CD4-positive, alpha-beta T cell (primary cell): ENCODE results near the gene ZRANB3. TPM values are rescaled to one million over a fixed set of nuclear protein-coding genes. Genes with fewer than 3 reads are reported as not detected.

Experiments
- ATAC-seq: fragments of 200-7000 bp; cut with Tn5 transposase; one replicate; pipeline ENCODE4 v1.10.0; 2022; ENCODE audit warnings: mild to moderate bottlenecking; ENCODE audit not compliant: poor library complexity
- CTCF ChIA-PET: fragments of 350-600 bp; sonication (Branson Sonifier 250); formaldehyde crosslinking; loops from one replicate; lab custom pipeline; 2021; ENCODE audit warnings: antibody characterized with exemption, inconsistent platforms; lab: Charles Lee
- POLR2A ChIA-PET: fragments of 350-600 bp; sonication (Branson Sonifier 250); formaldehyde crosslinking; loops from one replicate; lab custom pipeline; 2021; ENCODE audit warnings: antibody characterized with exemption, inconsistent platforms; lab: Charles Lee
- DNase-seq, 14 experiments: peaks; one replicate each; pipeline ENCODE4 v3.0.0-alpha.2; 2013 to 2020; ENCODE audit warnings: mixed read lengths in 2 of 14
- H3K27ac ChIP-seq, 2 donors: one replicate each; pipeline versions ENCODE4 v1.5.1 to v1.7.0; 2013; ENCODE audit warnings: low read length in 2 of 2, low read depth in 1 of 2, mild to moderate bottlenecking in 1 of 2
- H3K27me3 ChIP-seq, 2 experiments: 1 replicate in 1 of 2; 2 replicates in 1 of 2; pipeline versions ENCODE4 v1.6.1 to v1.7.0; 2013; ENCODE audit warnings: low read length in 2 of 2, control low read depth in 1 of 2, mild to moderate bottlenecking in 1 of 2, moderate library complexity in 1 of 2; ENCODE audit not compliant: insufficient read depth in 2 of 2, control insufficient read depth in 1 of 2
- H3K36me3 ChIP-seq: one replicate; pipeline ENCODE4 v1.6.1; 2013; ENCODE audit warnings: low read length, control low read depth; ENCODE audit not compliant: insufficient read depth
- H3K4me1 ChIP-seq: one replicate; pipeline ENCODE4 v1.6.1; 2013; ENCODE audit warnings: low read length, control low read depth; ENCODE audit not compliant: insufficient read depth
- H3K4me3 ChIP-seq: one replicate; pipeline ENCODE4 v1.5.1; 2013; ENCODE audit warnings: mild to moderate bottlenecking, low read length, moderate library complexity
- H3K9me3 ChIP-seq, 2 experiments: 1 replicate in 1 of 2; 2 replicates in 1 of 2; pipeline versions ENCODE4 v1.6.1 to v1.7.0; 2013; ENCODE audit warnings: low read length in 2 of 2, mild to moderate bottlenecking in 2 of 2, control low read depth in 1 of 2, moderate library complexity in 1 of 2; ENCODE audit not compliant: control insufficient read depth in 1 of 2, insufficient read depth in 1 of 2
- H3K27ac Mint-ChIP-seq: one replicate; pipeline ENCODE4 v1.8.0; 2020; ENCODE audit warnings: mixed read lengths
- H3K27me3 Mint-ChIP-seq: one replicate; pipeline ENCODE4 v1.8.0; 2021; ENCODE audit warnings: mixed read lengths
- H3K36me3 Mint-ChIP-seq: one replicate; pipeline ENCODE4 v1.8.0; 2021; ENCODE audit warnings: low read depth, mixed read lengths
- H3K4me1 Mint-ChIP-seq: one replicate; pipeline ENCODE4 v1.8.0; 2021; ENCODE audit warnings: low read depth, mixed read lengths
- H3K4me3 Mint-ChIP-seq: one replicate; pipeline ENCODE4 v1.8.0; 2020; ENCODE audit warnings: mild to moderate bottlenecking, mixed read lengths
- H3K9me3 Mint-ChIP-seq: one replicate; pipeline ENCODE4 v1.8.0; 2020; ENCODE audit warnings: mixed read lengths
- intact Hi-C, 2 experiments: fragments of 100-400 bp; cut with DNase I in 1 of 2; cut with micrococcal nuclease in 1 of 2; formaldehyde crosslinking; loops; one replicate each; pipeline versions ENCODE4 v1.15.1 to v1.9.0; 2023 to 2025; cut with DNase I, micrococcal nuclease
- total RNA-seq, 174 experiments: library from RNA in 2 of 174; stranded (reverse) in 2 of 174; gene quantifications; one replicate each; pipeline ENCODE4 v1.2.3 and lab custom pipeline; 2021 to 2026
- TF ChIP-seq, protein P1 (sequence below): fragments of 200-600 bp; IDR thresholded peaks from one replicate; pipeline ENCODE4 v1.8.0; 2022; ENCODE audit warnings: antibody characterized with exemption, mild to moderate bottlenecking

Gene ZRANB3
- total RNA-seq, 2 experiments from 2014 or later = 3.9 to 4.2 TPM

DNA sequence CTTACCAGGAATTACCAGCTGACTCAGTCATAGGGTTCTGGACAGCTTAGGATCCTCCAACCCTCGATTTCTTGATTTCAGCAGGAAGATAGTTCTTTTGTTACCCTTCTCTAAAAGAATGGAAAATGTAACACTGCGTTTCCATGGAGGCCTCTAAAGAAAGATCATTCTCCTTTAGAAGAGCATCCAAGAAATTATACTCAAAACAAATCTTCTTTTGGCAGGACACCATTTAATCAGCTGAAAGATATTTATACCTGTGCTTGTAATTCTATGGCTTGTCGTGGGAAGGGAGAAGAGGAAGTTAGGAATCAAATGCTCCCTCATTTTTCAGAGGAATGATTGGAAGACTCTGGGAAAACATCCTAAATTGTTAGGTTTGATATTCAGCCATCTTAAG is 348.4 kb downstream of the ZRANB3 start:
- Mint-ChIP-seq H3K36me3 (peaks cover 7% of the 10 kb centered on the region), H3K4me3 (no peak overlapping the region), H3K27ac (no peak overlapping the region), H3K9me3 (no peaks in the 10 kb centered on the region), H3K4me1 (no peaks in the 10 kb centered on the region), H3K27me3 (no peaks in the 10 kb centered on the region)
- Histone ChIP-seq H3K27me3 (no peaks in the 10 kb centered on the region), H3K9me3 (no peaks in the 10 kb centered on the region), H3K4me1 (no peaks in the 10 kb centered on the region), H3K4me3 (no peak overlapping the region), H3K36me3 (no peaks in the 10 kb centered on the region), H3K27ac (no peak overlapping the region)
- TF ChIP-seq, protein P1, sequence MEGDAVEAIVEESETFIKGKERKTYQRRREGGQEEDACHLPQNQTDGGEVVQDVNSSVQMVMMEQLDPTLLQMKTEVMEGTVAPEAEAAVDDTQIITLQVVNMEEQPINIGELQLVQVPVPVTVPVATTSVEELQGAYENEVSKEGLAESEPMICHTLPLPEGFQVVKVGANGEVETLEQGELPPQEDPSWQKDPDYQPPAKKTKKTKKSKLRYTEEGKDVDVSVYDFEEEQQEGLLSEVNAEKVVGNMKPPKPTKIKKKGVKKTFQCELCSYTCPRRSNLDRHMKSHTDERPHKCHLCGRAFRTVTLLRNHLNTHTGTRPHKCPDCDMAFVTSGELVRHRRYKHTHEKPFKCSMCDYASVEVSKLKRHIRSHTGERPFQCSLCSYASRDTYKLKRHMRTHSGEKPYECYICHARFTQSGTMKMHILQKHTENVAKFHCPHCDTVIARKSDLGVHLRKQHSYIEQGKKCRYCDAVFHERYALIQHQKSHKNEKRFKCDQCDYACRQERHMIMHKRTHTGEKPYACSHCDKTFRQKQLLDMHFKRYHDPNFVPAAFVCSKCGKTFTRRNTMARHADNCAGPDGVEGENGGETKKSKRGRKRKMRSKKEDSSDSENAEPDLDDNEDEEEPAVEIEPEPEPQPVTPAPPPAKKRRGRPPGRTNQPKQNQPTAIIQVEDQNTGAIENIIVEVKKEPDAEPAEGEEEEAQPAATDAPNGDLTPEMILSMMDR = no peak
- intact Hi-C loops = no loop called here
- ATAC-seq = no peak
- DNase-seq = no peak
- CTCF ChIA-PET = no interaction called here
- POLR2A ChIA-PET = no interaction called here

DNA sequence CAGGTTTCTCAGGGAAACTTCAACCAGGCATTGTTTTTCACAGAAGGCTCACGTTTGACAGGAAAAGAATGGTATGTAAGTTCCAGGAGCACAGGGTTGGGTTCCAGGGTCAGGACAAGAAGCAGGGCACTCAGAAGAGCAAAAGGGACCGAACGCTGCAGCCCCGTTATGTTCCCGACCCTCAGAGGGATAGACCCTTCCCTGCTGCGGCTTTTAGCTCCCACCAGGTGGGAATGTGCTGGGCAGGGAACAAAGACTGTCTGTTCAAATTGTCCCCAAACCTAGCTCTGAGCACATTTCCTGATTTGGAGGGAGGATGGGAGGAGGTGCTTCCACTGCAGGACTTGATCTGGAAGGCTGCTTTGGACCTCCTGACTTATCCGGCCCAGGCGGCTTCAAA is 348.8 kb downstream of the ZRANB3 start:
- CTCF ChIA-PET = no interaction called here
- no peak overlapping the region for H3K27ac Mint-ChIP-seq

DNA sequence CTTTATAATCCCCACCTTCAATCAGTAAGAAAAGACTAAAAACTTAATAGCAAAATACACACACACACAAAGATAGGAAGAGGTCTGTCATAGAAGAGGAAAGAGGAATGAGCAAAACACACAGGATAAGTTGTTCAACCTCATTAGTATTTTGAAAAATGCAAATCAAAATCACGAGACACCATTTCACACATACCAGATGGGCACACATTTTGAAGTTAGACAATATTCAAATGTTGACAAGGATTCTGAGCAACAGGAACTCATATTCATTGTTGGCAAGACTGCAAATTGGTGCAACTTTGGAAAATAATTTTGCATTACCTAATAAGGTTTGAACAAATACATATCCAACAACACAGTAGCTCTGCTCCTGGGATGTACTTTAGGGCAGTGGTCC is 351.3 kb downstream of the ZRANB3 start:
- Histone ChIP-seq H3K4me1 (no peaks in the 10 kb centered on the region), H3K27ac (no peak overlapping the region), H3K36me3 (peaks cover 9% of the 10 kb centered on the region), H3K9me3 (no peaks in the 10 kb centered on the region), H3K27me3 (no peaks in the 10 kb centered on the region), H3K4me3 (no peak overlapping the region)
- H3K9me3 Mint-ChIP-seq = peaks cover 6% of the 10 kb centered on the region
- intact Hi-C loops = no loop called here
- CTCF ChIA-PET = no interaction called here
- no peak for ATAC-seq
- peaks cover 34% of the 10 kb centered on the region for H3K36me3 Mint-ChIP-seq
- TF ChIP-seq, protein P1 = no peak
- no peaks in the 10 kb centered on the region for H3K27me3 Mint-ChIP-seq
- POLR2A ChIA-PET = no interaction called here
- H3K4me3 Mint-ChIP-seq = no peak overlapping the region
- no peak overlapping the region for H3K27ac Mint-ChIP-seq
- no peaks in the 10 kb centered on the region for H3K4me1 Mint-ChIP-seq
- DNase-seq = no peak

More for the DNA sequence above, 348.8 kb downstream of the ZRANB3 start:
- Mint-ChIP-seq H3K27me3 (no peaks in the 10 kb centered on the region), H3K4me3 (no peak overlapping the region), H3K4me1 (no peaks in the 10 kb centered on the region), H3K36me3 (peaks cover 9% of the 10 kb centered on the region), H3K9me3 (no peaks in the 10 kb centered on the region)
- TF ChIP-seq, protein P1 = no peak
- Histone ChIP-seq H3K4me1 (no peaks in the 10 kb centered on the region), H3K27ac (no peak overlapping the region), H3K36me3 (no peaks in the 10 kb centered on the region), H3K4me3 (no peak overlapping the region), H3K9me3 (no peaks in the 10 kb centered on the region), H3K27me3 (no peaks in the 10 kb centered on the region)
- intact Hi-C loops = no loop called here
- POLR2A ChIA-PET = no interaction called here
- DNase-seq (no peak), ATAC-seq (no peak)
